SU-DHL-6 (cell line): ENCODE data around the gene SKA1.
"Not testable (repeated sequence)": the region's sequence is repeated elsewhere in the genome, so short reads cannot be mapped to it uniquely, and the experiment has no call there.

Source experiments
- H2AFZ ChIP-seq: fragments of 200-600 bp; sonication (generic); 2 replicates; pipeline ENCODE4 v1.6.1; 2014; ENCODE audit warnings: low read depth, mild to moderate bottlenecking, moderate library complexity, mixed read lengths, antibody characterized with exemption, low read length; ENCODE audit not compliant: severe bottlenecking
- H3F3A ChIP-seq: fragments of 200-600 bp; shearing (Covaris generic); 2 replicates; pipeline ENCODE4 v1.6.0; 2016; ENCODE audit warnings: antibody characterized with exemption, mild to moderate bottlenecking; ENCODE audit not compliant: insufficient read depth
- H3K27ac ChIP-seq: fragments of 200-600 bp; sonication (generic); 2 replicates; pipeline ENCODE4 v1.5.1; 2016; ENCODE audit warnings: low read depth, mild to moderate bottlenecking, low read length, moderate library complexity, mixed read lengths
- H3K27me3 ChIP-seq: fragments of 200-600 bp; sonication (generic), shearing (Covaris generic); 2 replicates; pipeline ENCODE4 v1.6.0; 2014; ENCODE audit warnings: mild to moderate bottlenecking, low read length
- H3K36me3 ChIP-seq: fragments of 200-600 bp; sonication (generic); 2 replicates; pipeline ENCODE4 v1.6.1; 2014; ENCODE audit warnings: mild to moderate bottlenecking, low read length, mixed read lengths
- H3K4me2 ChIP-seq: fragments of 300-600, 200-600 bp; shearing (Covaris generic), sonication (generic); 2 replicates; pipeline ENCODE4 v1.6.0; 2014; ENCODE audit warnings: low read length, low read depth, mild to moderate bottlenecking; ENCODE audit not compliant: poor library complexity, severe bottlenecking
- H3K4me3 ChIP-seq: fragments of 200-600 bp; sonication (generic); 2 replicates; pipeline ENCODE4 v1.5.1; 2014; ENCODE audit warnings: antibody characterized with exemption, low read length, mild to moderate bottlenecking, mixed read lengths; ENCODE audit not compliant: insufficient read depth, poor library complexity, severe bottlenecking
- H3K79me2 ChIP-seq: fragments of 200-600 bp; sonication (generic); 2 replicates; pipeline ENCODE4 v1.6.1; 2014; ENCODE audit warnings: mild to moderate bottlenecking, low read length, moderate library complexity; ENCODE audit not compliant: insufficient read depth
- H3K9ac ChIP-seq: fragments of 200-600 bp; sonication (generic); 2 replicates; pipeline ENCODE4 v1.7.0; 2014; ENCODE audit warnings: mild to moderate bottlenecking, low read length
- H3K9me2 ChIP-seq: fragments of 200-600 bp; sonication (generic); replicated peaks from 2 replicates; pipeline ENCODE4 v1.6.1; 2014; ENCODE audit warnings: low read length; ENCODE audit not compliant: insufficient read depth
- H3K9me3 ChIP-seq: fragments of 200-600 bp; sonication (generic); 2 replicates; pipeline ENCODE4 v1.6.1; 2014; ENCODE audit warnings: low read length, mixed read lengths; ENCODE audit not compliant: insufficient read depth
- H4K20me1 ChIP-seq: fragments of 200-600 bp; sonication (generic); 2 replicates; pipeline ENCODE4 v1.6.1; 2014; ENCODE audit warnings: low read depth, mild to moderate bottlenecking, antibody characterized with exemption, low read length, moderate library complexity, mixed read lengths
- EZH2phosphoT487 ChIP-seq: fragments of 200-600 bp; sonication (generic), shearing (Covaris generic); conservative IDR thresholded peaks from 2 replicates; pipeline ENCODE4 v1.6.1; 2018; ENCODE audit warnings: mild to moderate bottlenecking, antibody characterized with exemption, low read length, moderate library complexity, mixed read lengths
- TF ChIP-seq, protein P1 (sequence below): fragments of 200-600 bp; sonication (generic); IDR thresholded peaks from one replicate; pipeline ENCODE4 v1.5.1; 2017; ENCODE audit warnings: antibody characterized with exemption, mild to moderate bottlenecking, low read length, moderate library complexity; ENCODE audit not compliant: insufficient read depth, poor library complexity, severe bottlenecking

The SKA1 gene

DNA sequence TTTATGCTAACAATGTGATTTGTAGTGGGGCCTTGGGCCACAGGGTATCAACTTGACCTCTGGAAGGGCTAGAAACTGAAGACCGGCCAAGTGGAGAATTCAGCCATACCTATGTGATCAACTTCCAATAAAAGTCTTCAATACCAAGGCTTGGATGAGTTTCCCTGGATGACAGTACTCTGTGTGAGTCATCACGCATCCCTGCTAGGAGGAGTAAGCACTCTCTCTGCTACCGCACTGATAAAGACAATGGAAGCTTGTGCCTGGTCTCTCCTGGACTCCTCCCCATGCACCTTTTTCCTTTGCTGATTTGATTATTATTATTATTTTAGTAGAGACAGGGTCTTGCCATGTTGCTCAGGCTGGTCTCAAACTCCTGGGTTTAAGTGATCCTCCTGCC is 58.1 kb downstream of the SKA1 start:
- Histone ChIP-seq H3K4me2 (no peak overlapping the region), H3K27ac (no peak overlapping the region), H3K27me3 (no peaks in the 10 kb centered on the region), H2AFZ (no peak overlapping the region), H3F3A (no peaks in the 10 kb centered on the region), H3K4me3 (no peak overlapping the region), H3K36me3 (no peaks in the 10 kb centered on the region), H3K79me2 (no peaks in the 10 kb centered on the region), H3K9me3 (no peaks in the 10 kb centered on the region), H3K9ac (no peak overlapping the region), H4K20me1 (no peaks in the 10 kb centered on the region), H3K9me2 (no peaks in the 10 kb centered on the region)
- TF ChIP-seq, protein P1, sequence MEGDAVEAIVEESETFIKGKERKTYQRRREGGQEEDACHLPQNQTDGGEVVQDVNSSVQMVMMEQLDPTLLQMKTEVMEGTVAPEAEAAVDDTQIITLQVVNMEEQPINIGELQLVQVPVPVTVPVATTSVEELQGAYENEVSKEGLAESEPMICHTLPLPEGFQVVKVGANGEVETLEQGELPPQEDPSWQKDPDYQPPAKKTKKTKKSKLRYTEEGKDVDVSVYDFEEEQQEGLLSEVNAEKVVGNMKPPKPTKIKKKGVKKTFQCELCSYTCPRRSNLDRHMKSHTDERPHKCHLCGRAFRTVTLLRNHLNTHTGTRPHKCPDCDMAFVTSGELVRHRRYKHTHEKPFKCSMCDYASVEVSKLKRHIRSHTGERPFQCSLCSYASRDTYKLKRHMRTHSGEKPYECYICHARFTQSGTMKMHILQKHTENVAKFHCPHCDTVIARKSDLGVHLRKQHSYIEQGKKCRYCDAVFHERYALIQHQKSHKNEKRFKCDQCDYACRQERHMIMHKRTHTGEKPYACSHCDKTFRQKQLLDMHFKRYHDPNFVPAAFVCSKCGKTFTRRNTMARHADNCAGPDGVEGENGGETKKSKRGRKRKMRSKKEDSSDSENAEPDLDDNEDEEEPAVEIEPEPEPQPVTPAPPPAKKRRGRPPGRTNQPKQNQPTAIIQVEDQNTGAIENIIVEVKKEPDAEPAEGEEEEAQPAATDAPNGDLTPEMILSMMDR, result no peak
- TF ChIP-seq EZH2phosphoT487, result no peak

DNA sequence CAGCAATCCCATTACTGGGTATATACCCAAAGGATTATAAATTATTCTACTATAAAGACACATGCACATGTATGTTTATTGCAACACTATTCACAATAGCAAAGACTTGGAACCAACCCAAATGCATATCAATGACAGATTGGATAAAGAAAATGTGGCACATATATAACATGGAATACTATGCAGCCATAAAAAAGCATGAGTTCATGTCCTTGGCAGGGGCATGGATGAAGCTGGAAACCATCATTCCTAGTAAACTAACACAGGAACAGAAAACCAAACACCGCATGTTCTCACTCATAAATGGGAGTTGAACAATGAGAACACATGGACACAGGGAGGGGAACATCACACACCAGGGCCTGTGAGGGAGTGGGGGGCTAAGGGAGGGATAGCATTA is 61.9 kb downstream of the SKA1 start:
- H3K9me3 ChIP-seq, H3K4me2 ChIP-seq, H3K79me2 ChIP-seq, H3K9me2 ChIP-seq, H3K9ac ChIP-seq, H3F3A ChIP-seq, H4K20me1 ChIP-seq, H3K4me3 ChIP-seq, H2AFZ ChIP-seq, H3K36me3 ChIP-seq, H3K27me3 ChIP-seq, H3K27ac ChIP-seq: not testable (repeated sequence)

DNA sequence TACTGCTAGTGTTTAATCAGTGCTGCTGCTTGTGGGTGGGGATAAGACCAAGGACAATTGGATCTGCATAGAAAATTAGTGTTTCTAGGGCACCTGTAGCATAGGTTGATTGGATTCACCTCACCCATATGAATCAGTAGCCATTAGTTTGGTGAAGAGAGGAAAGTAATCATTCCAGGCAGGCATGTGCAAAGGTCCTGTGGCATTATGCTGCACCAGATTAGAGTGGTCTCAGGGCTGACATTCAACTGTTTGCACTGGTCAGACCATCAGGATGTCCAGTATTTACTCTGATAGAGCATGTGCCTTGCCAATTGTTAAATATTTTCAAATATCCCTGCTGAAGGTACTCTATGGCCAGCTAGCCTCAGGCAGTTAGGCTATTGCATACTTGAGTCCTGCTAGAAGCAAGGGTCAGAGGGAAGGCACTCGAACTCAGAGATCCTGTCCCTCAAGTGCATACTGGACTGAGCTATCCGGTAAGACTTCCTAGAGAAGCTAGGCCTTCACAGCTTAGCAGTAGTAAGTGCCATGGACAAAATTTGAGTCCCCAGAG is 64.7 kb downstream of the SKA1 start:
- TF ChIP-seq, protein P1, result no peak
- no peak for TF ChIP-seq EZH2phosphoT487
- H3K9ac ChIP-seq, result no peak overlapping the region

DNA sequence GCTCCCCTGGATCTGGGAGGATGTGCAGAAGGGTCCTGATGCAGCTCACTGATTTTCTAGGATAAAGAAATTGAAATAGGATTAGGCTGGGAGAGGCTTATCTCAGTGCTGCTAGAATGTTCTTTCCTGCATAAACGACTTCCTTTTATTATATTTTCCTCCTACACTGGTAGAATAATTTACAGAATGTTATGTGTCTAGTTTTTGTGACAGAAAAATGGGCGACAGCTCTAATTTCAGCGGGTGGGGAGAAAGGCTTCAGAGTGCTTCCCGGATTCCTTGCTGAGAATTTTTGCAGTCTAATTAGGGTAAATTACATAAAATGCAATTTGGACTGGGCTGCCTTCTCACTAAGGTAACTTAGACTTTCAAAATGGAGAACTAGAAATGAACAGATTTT is 66.2 kb downstream of the SKA1 start:
- TF ChIP-seq EZH2phosphoT487, result no peak
- TF ChIP-seq, protein P1, result no peak
- no peaks in the 10 kb centered on the region for H3K9me2 ChIP-seq
- H4K20me1 ChIP-seq, result no peaks in the 10 kb centered on the region
- H3K27me3 ChIP-seq, result no peaks in the 10 kb centered on the region
- no peaks in the 10 kb centered on the region for H3K36me3 ChIP-seq
- H3K4me3 ChIP-seq, result no peak overlapping the region
- H3K4me2 ChIP-seq, result no peak overlapping the region
- H3K9ac ChIP-seq, result no peak overlapping the region
- no peaks in the 10 kb centered on the region for H3F3A ChIP-seq
- no peak overlapping the region for H3K27ac ChIP-seq
- 0 out of 2 replicates have a peak, but pooled peaks cover 10% of the 10 kb centered on the region for H3K9me3 ChIP-seq
- H3K79me2 ChIP-seq, result no peaks in the 10 kb centered on the region
- H2AFZ ChIP-seq, result no peak overlapping the region

More for the DNA sequence above, 64.7 kb downstream of the SKA1 start:
- no peak overlapping the region for H2AFZ ChIP-seq
- 0 out of 2 replicates have a peak, but pooled peaks cover 7% of the 10 kb centered on the region for H3K9me3 ChIP-seq
- H3K27me3 ChIP-seq, result no peaks in the 10 kb centered on the region
- no peaks in the 10 kb centered on the region for H3K9me2 ChIP-seq
- no peak overlapping the region for H3K27ac ChIP-seq
- no peak overlapping the region for H3K4me2 ChIP-seq
- H3K36me3 ChIP-seq, result no peaks in the 10 kb centered on the region
- no peaks in the 10 kb centered on the region for H4K20me1 ChIP-seq
- H3K4me3 ChIP-seq, result no peak overlapping the region
- H3K79me2 ChIP-seq, result no peaks in the 10 kb centered on the region
- no peaks in the 10 kb centered on the region for H3F3A ChIP-seq
